Liver (tissue), 9 donors: Measurements from ENCODE around the gene DACH1. TPM values are rescaled to one million over a fixed set of nuclear protein-coding genes. Genes with fewer than 3 reads are reported as not detected.

Experiments
- DNase-seq: peaks from one replicate; pipeline ENCODE4 v3.0.0-alpha.2; 2017; ENCODE audit warnings: low spot score
- H3K27ac ChIP-seq, 2 donors: one replicate each; pipeline ENCODE4 v1.7.0; 2013; ENCODE audit warnings: inconsistent platforms in 2 of 2, low read length in 2 of 2, control low read depth in 1 of 2, low read depth in 1 of 2, mild to moderate bottlenecking in 1 of 2
- H3K27me3 ChIP-seq, 4 donors: one replicate each; pipeline versions ENCODE4 v1.6.1 to v1.7.0; 2013; ENCODE audit warnings: low read length in 3 of 4, inconsistent platforms in 1 of 4, mild to moderate bottlenecking in 1 of 4, moderate library complexity in 1 of 4; ENCODE audit not compliant: control insufficient read depth in 4 of 4, insufficient read depth in 4 of 4
- H3K36me3 ChIP-seq, 4 donors: one replicate each; pipeline versions ENCODE4 v1.6.1 to v1.7.0; 2013; ENCODE audit warnings: low read length in 3 of 4, mild to moderate bottlenecking in 3 of 4, low read depth in 1 of 4, moderate library complexity in 1 of 4; ENCODE audit not compliant: control insufficient read depth in 4 of 4, insufficient read depth in 3 of 4
- H3K4me1 ChIP-seq, 4 donors: one replicate each; pipeline versions ENCODE4 v1.6.1 to v1.7.0; 2013; ENCODE audit warnings: low read length in 3 of 4, mild to moderate bottlenecking in 3 of 4, moderate library complexity in 1 of 4; ENCODE audit not compliant: control insufficient read depth in 4 of 4, insufficient read depth in 4 of 4
- H3K4me3 ChIP-seq, 3 donors: one replicate each; pipeline versions ENCODE4 v1.6.1 to v1.7.0; 2013; ENCODE audit warnings: low read length in 3 of 3, control low read depth in 1 of 3, low read depth in 1 of 3, mild to moderate bottlenecking in 1 of 3
- H3K9ac ChIP-seq, 2 donors: one replicate each; pipeline ENCODE4 v1.7.0; 2013; ENCODE audit warnings: low read length in 2 of 2, mild to moderate bottlenecking in 2 of 2, moderate library complexity in 2 of 2, control low read depth in 1 of 2, low read depth in 1 of 2
- H3K9me3 ChIP-seq, 4 donors: one replicate each; pipeline versions ENCODE4 v1.6.1 to v1.7.0; 2013; ENCODE audit warnings: low read length in 3 of 4; ENCODE audit not compliant: control insufficient read depth in 4 of 4
- ATF3 ChIP-seq: IDR thresholded peaks from 2 replicates; pipeline ENCODE4 v1.6.1; 2016; ENCODE audit warnings: antibody characterized with exemption
- CTCF ChIP-seq: fragments of 150-350 bp; IDR thresholded peaks from 2 replicates; pipeline ENCODE4 v1.5.1; 2017; ENCODE audit warnings: improper control_type of control experiment, low read depth, low read length; ENCODE audit not compliant: missing input control
- EGR1 ChIP-seq, 2 donors: IDR thresholded peaks; 2 replicates each; pipeline ENCODE4 v1.6.1; 2016 to 2018; ENCODE audit warnings: antibody characterized with exemption in 2 of 2, low read depth in 2 of 2
- FOXA1 ChIP-seq: IDR thresholded peaks from 2 replicates; pipeline ENCODE4 v1.6.1; 2016; ENCODE audit warnings: antibody characterized with exemption
- FOXA2 ChIP-seq: IDR thresholded peaks from 2 replicates; pipeline ENCODE4 v1.6.1; 2016; ENCODE audit warnings: antibody characterized with exemption
- GABPA ChIP-seq, 2 donors: IDR thresholded peaks in 1 of 2; conservative IDR thresholded peaks in 1 of 2; 2 replicates each; pipeline ENCODE4 v1.6.1; 2016; ENCODE audit warnings: antibody characterized with exemption in 2 of 2, mild to moderate bottlenecking in 1 of 2, moderate library complexity in 1 of 2
- HNF4A ChIP-seq, 2 donors: conservative IDR thresholded peaks; 2 replicates each; pipeline ENCODE4 v1.6.1; 2016; ENCODE audit warnings: antibody characterized with exemption in 2 of 2, mild to moderate bottlenecking in 2 of 2
- HNF4G ChIP-seq: IDR thresholded peaks from 2 replicates; pipeline ENCODE4 v1.6.1; 2016; ENCODE audit warnings: antibody characterized with exemption
- JUND ChIP-seq, 2 donors: IDR thresholded peaks; 2 replicates each; pipeline ENCODE4 v1.6.1; 2016; ENCODE audit warnings: antibody characterized with exemption in 2 of 2
- MAX ChIP-seq: IDR thresholded peaks from 2 replicates; pipeline ENCODE4 v1.6.1; 2016; ENCODE audit warnings: antibody characterized with exemption
- NR2F2 ChIP-seq: IDR thresholded peaks from 2 replicates; pipeline ENCODE4 v1.6.1; 2016; ENCODE audit warnings: antibody characterized with exemption
- RAD21 ChIP-seq, 2 donors: IDR thresholded peaks; 2 replicates each; pipeline ENCODE4 v1.6.1; 2016; ENCODE audit warnings: antibody characterized with exemption in 2 of 2, mild to moderate bottlenecking in 2 of 2
- REST ChIP-seq: IDR thresholded peaks from 2 replicates; pipeline ENCODE4 v1.6.1; 2016; ENCODE audit warnings: antibody characterized with exemption, mild to moderate bottlenecking
- RXRA ChIP-seq, 2 donors: IDR thresholded peaks; 2 replicates each; pipeline ENCODE4 v1.6.1; 2017 to 2018; ENCODE audit warnings: antibody characterized with exemption in 2 of 2, mild to moderate bottlenecking in 1 of 2
- SP1 ChIP-seq: IDR thresholded peaks from 2 replicates; pipeline ENCODE4 v1.6.1; 2018; ENCODE audit warnings: antibody characterized with exemption, mild to moderate bottlenecking
- TAF1 ChIP-seq: conservative IDR thresholded peaks from 2 replicates; pipeline ENCODE4 v1.6.1; 2016; ENCODE audit warnings: antibody characterized with exemption, mild to moderate bottlenecking
- YY1 ChIP-seq: IDR thresholded peaks from 2 replicates; pipeline ENCODE4 v1.6.1; 2016; ENCODE audit warnings: antibody characterized with exemption, mild to moderate bottlenecking
- WGBS: extraction: QIAGEN DNeasy Blood & Tissue Kit; methylation state at CpG from one replicate; pipeline ENCODE4 v1.1.7; 2013; 5-methylcytosine and 5-hydroxymethylcytosine counted together
- polyA plus RNA-seq, 2 donors: library from polyadenylated mRNA; stranded (reverse) in 1 of 2; unstranded in 1 of 2; fragments of 200-250 nt in 1 of 2; fragments of >200 nt in 1 of 2; fragmentation: Nextera tagmentation in 1 of 2; extraction: Ambion mirVana in 1 of 2; gene quantifications; one replicate each; pipeline versions ENCODE4 v1.2.1 to v1.2.3, GENCODE V29; 2013 to 2015
- total RNA-seq, 2 donors: library from RNA; depleted of rRNA; stranded (reverse); fragments of >200 nt; gene quantifications; one replicate each; pipeline ENCODE4 v1.2.3, GENCODE V29; 2014
- TF ChIP-seq, protein P1 (sequence below): IDR thresholded peaks from 2 replicates; pipeline ENCODE4 v1.6.1; 2016; ENCODE audit warnings: antibody characterized with exemption
- donor health status: healthy.
- donor health status: healthy.
- donor health status: healthy.
- donor health status: healthy.
- donor health status: healthy.

DACH1 gene
- total and polyA plus RNA-seq, 4 donors = 0.28 to 1.9 (median 0.77) TPM

DNA sequence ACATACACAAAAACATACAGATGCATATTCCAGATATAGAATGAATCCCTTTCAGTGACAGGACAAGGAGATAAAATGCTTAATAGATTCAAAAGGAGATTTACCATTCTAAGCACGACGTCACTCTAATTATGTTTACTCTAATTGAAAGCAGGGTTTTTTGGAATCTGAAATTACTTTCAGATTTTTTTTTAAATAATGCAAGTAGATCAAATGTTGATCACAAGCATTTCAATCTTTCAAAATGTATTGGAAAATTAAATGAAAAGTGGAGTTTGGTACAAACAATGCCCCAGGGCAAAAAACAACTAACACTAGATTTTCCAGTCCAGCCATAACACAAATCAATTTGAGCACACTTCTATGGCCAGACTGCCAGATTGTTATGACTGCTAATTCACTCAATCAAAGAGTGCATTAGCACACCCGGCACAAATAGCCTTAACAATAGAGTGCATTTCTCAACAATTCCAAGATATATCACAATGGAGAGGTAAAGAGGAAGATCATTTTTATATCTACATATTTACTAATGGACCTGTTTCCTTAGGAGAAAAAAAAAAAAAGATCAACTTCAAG is 4.3 kb upstream of the DACH1 start:
- WGBS = 58% methylated on average over 3 of the region's 3 CpGs
- H3K9ac ChIP-seq = no peak overlapping the region
- DNase-seq = no peak
- H3K27me3 ChIP-seq = peaks cover 0 to 4% (median 0%) of the 10 kb centered on the region in 4 donors
- H3K27ac ChIP-seq = no peak overlapping the region
- no peak overlapping the region for H3K4me3 ChIP-seq
- H3K36me3 ChIP-seq = no peaks in the 10 kb centered on the region
- no peaks in the 10 kb centered on the region for H3K9me3 ChIP-seq
- no peak for TF ChIP-seq REST
- no peak for TF ChIP-seq TAF1
- TF ChIP-seq RAD21 (IDR thresholded peaks at IDR 0.05) = no peak
- no peak for TF ChIP-seq ATF3
- no peak for TF ChIP-seq EGR1 (IDR thresholded peaks at IDR 0.05; ENCODE audit: low read depth in 2 of 2)
- TF ChIP-seq, protein P1, sequence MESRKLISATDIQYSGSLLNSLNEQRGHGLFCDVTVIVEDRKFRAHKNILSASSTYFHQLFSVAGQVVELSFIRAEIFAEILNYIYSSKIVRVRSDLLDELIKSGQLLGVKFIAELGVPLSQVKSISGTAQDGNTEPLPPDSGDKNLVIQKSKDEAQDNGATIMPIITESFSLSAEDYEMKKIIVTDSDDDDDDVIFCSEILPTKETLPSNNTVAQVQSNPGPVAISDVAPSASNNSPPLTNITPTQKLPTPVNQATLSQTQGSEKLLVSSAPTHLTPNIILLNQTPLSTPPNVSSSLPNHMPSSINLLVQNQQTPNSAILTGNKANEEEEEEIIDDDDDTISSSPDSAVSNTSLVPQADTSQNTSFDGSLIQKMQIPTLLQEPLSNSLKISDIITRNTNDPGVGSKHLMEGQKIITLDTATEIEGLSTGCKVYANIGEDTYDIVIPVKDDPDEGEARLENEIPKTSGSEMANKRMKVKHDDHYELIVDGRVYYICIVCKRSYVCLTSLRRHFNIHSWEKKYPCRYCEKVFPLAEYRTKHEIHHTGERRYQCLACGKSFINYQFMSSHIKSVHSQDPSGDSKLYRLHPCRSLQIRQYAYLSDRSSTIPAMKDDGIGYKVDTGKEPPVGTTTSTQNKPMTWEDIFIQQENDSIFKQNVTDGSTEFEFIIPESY = no peak
- TF ChIP-seq HNF4G = no peak
- no peak for TF ChIP-seq GABPA (IDR thresholded peaks at IDR 0.05 in 1 of 2, conservative IDR thresholded peaks at IDR 0.05 in 1 of 2)
- no peak for TF ChIP-seq CTCF
- TF ChIP-seq JUND (IDR thresholded peaks at IDR 0.05) = no peak
- no peak for TF ChIP-seq YY1
- no peak for TF ChIP-seq FOXA2
- no peak for TF ChIP-seq NR2F2
- TF ChIP-seq RXRA (IDR thresholded peaks at IDR 0.05) = no peak
- no peak for TF ChIP-seq MAX
- TF ChIP-seq SP1 = no peak
- TF ChIP-seq HNF4A (conservative IDR thresholded peaks at IDR 0.05) = no peak
- no peak for TF ChIP-seq FOXA1
- H3K4me1 ChIP-seq = peaks cover under 1 to 14% (median 10%) of the 10 kb centered on the region in 4 donors
